Measurements from ENCODE around the gene USH1G.

DNA sequence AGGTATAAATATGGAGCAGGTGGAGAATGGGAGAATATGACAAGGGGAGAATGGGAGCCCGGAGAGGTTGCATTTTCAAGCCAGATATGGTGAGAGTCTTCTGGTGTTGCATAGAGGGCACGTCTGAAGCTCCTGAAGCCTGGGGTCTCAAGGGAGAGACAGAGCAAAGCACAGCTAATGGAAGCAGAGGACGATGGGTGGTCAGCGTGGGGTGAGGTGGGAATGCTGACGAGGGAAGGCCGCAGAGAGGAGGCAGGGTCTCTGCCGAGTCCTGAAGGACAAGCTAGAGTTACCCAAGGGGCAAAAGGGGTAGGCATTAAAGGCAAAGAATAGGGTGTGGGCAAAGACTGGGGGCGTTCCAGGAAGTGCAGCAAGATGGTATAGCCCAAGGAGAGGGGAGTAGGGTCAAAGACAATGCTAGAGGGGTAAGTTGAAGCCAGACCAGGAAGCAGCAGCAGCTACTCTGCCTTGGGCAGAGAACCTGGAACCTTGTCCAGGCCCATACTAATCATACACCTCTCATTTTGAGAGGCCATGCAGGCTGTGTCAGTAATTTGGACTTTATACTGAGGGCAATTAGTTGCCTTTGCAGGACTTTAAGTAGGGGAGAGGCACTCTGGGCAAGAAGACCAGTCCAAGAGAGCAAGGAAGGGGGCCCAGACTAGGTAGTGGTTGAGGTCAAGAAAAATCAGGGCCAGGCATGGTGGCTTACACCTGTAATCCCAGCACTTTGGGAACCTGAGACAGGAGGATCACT lies 15.3 kb upstream of the USH1G start:
- TF ChIP-seq, protein P1, sequence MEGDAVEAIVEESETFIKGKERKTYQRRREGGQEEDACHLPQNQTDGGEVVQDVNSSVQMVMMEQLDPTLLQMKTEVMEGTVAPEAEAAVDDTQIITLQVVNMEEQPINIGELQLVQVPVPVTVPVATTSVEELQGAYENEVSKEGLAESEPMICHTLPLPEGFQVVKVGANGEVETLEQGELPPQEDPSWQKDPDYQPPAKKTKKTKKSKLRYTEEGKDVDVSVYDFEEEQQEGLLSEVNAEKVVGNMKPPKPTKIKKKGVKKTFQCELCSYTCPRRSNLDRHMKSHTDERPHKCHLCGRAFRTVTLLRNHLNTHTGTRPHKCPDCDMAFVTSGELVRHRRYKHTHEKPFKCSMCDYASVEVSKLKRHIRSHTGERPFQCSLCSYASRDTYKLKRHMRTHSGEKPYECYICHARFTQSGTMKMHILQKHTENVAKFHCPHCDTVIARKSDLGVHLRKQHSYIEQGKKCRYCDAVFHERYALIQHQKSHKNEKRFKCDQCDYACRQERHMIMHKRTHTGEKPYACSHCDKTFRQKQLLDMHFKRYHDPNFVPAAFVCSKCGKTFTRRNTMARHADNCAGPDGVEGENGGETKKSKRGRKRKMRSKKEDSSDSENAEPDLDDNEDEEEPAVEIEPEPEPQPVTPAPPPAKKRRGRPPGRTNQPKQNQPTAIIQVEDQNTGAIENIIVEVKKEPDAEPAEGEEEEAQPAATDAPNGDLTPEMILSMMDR (IDR thresholded peaks at IDR 0.05), result no peak
- TF ChIP-seq POLR2A (IDR thresholded peaks at IDR 0.05), result no peak

All from adrenal gland (tissue), 5 donors.